OCI-LY3 (cell line): ENCODE measurements around the gene TCTN2.

ENCODE experiments used
- H2AFZ ChIP-seq: fragments of 200-600, 300-600 bp; shearing (Covaris generic); 2 replicates; pipeline ENCODE4 v1.6.0; 2014; ENCODE audit warnings: antibody characterized with exemption, low read depth, low read length
- H3K27ac ChIP-seq: fragments of 200-600, 300-600 bp; sonication (generic); 2 replicates; pipeline ENCODE4 v1.5.1; 2014; ENCODE audit warnings: mild to moderate bottlenecking, low read length, moderate library complexity, mixed read lengths
- H3K27me3 ChIP-seq: fragments of 200-600, 300-600 bp; sonication (generic); 2 replicates; pipeline ENCODE4 v1.6.1; 2014; ENCODE audit warnings: low read depth, low read length, mixed read lengths
- H3K36me3 ChIP-seq: fragments of 200-600, 300-600 bp; sonication (generic); replicated peaks from 2 replicates; pipeline ENCODE3; 2014; ENCODE audit warnings: low read depth, low read length, mixed read lengths
- H3K4me1 ChIP-seq: fragments of 300-600, 200-600 bp; sonication (generic); 2 replicates; pipeline ENCODE4 v1.6.1; 2014; ENCODE audit warnings: low read length, mixed read lengths
- H3K4me2 ChIP-seq: fragments of 200-600, 300-600 bp; sonication (generic); 2 replicates; pipeline ENCODE4 v1.6.1; 2014; ENCODE audit warnings: low read length, mixed read lengths
- H3K4me3 ChIP-seq: fragments of 300-600, 200-600 bp; sonication (generic); 2 replicates; pipeline ENCODE4 v1.5.1; 2014; ENCODE audit warnings: antibody characterized with exemption, mild to moderate bottlenecking, low read length, moderate library complexity
- H3K79me2 ChIP-seq: fragments of 300-600, 200-600 bp; shearing (Covaris generic); 2 replicates; pipeline ENCODE4 v1.6.1; 2014; ENCODE audit warnings: mild to moderate bottlenecking, low read length, mixed read lengths
- H3K9ac ChIP-seq: fragments of 300-600, 200-600 bp; shearing (Covaris generic); 2 replicates; pipeline ENCODE4 v1.6.0; 2014; ENCODE audit warnings: mild to moderate bottlenecking, low read length, moderate library complexity
- H3K9me3 ChIP-seq: fragments of 200-600, 300-600 bp; shearing (Covaris generic); 2 replicates; pipeline ENCODE4 v1.6.1; 2014; ENCODE audit warnings: low read length, mixed read lengths; ENCODE audit not compliant: insufficient read depth
- H4K20me1 ChIP-seq: fragments of 200-600, 300-600 bp; sonication (generic); 2 replicates; pipeline ENCODE4 v1.6.1; 2016; ENCODE audit warnings: low read length, mixed read lengths; ENCODE audit not compliant: insufficient read depth
- EZH2phosphoT487 ChIP-seq: fragments of 200-600 bp; shearing (Covaris generic); IDR thresholded peaks from 2 replicates; pipeline ENCODE4 v1.6.1; 2018; ENCODE audit warnings: antibody characterized with exemption, mixed run types, low read depth
- TF ChIP-seq, protein P1 (sequence below): fragments of 200-600, 300-600 bp; sonication (generic); IDR thresholded peaks from 2 replicates; pipeline ENCODE4 v1.5.1; 2014; ENCODE audit warnings: antibody characterized with exemption, low read length, low read depth

TCTN2 gene

DNA sequence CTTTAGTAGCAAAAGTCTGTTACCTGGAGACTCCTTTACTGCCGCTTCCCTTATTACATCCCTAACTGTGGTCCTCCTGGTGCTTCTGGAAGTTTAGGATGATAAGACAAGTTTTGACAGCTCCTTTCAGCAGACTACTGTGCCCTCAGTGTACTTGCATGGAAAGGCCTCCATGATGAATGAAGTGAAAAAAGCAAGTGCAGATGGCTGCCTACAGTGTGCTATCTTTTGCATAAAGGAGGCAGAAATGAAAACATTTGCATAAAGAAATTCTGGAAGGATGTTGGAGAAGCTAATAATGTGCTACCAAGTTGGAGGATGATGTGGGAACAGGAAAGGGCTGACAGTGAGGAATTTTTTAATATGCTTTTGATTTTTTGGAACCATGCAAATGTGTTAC, 4.5 kb downstream of the TCTN2 start:
- Histone ChIP-seq H3K4me2 (no peak overlapping the region), H3K9me3 (no peaks in the 10 kb centered on the region), H3K27ac (no peak overlapping the region), H3K4me1 (peaks cover 8% of the 10 kb centered on the region; the same call in 1 of the 2 replicates), H4K20me1 (no peaks in the 10 kb centered on the region), H3K27me3 (no peaks in the 10 kb centered on the region), H3K9ac (no peak overlapping the region), H3K4me3 (no peak overlapping the region), H3K79me2 (no peaks in the 10 kb centered on the region), H2AFZ (no peak overlapping the region), H3K36me3 (no peaks in the 10 kb centered on the region)
- no peak for TF ChIP-seq EZH2phosphoT487
- TF ChIP-seq, protein P1, sequence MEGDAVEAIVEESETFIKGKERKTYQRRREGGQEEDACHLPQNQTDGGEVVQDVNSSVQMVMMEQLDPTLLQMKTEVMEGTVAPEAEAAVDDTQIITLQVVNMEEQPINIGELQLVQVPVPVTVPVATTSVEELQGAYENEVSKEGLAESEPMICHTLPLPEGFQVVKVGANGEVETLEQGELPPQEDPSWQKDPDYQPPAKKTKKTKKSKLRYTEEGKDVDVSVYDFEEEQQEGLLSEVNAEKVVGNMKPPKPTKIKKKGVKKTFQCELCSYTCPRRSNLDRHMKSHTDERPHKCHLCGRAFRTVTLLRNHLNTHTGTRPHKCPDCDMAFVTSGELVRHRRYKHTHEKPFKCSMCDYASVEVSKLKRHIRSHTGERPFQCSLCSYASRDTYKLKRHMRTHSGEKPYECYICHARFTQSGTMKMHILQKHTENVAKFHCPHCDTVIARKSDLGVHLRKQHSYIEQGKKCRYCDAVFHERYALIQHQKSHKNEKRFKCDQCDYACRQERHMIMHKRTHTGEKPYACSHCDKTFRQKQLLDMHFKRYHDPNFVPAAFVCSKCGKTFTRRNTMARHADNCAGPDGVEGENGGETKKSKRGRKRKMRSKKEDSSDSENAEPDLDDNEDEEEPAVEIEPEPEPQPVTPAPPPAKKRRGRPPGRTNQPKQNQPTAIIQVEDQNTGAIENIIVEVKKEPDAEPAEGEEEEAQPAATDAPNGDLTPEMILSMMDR, result no peak

DNA sequence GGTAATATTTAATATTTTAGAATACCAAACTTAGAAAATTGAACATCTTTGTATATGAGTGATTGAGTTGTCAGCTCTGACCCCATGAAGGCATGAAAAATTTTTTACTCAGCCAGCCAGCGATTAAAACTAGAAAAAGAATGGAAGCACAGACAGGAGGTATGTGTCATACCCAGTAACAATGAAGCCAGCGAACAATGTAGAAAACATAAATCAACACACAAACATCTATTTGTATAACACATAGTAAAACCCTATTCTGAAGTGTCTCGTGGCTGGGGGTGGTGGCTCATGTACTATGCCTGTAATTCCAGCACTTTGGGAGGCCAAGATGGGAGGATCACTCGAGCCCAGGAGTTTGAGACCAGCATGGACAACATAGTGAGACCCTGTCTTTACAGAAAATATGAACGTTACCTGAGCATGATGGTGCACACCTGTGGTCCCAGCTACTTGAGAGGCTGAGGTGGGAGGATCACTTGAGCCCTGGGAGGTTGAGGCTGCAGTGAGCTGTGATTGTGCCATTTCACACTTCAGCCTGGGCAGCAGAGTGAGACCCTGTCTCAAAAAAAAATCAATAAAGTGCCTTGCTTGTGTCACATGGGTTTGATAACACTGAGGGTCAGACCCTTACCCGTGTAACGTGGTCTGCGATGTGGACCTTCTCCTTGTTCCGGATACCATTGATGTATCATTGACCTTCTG, 5.9 kb downstream of the TCTN2 start:
- Histone ChIP-seq H4K20me1 (peaks cover 3% of the 10 kb centered on the region; the same call in 1 of the 2 replicates), H3K9ac (no peak overlapping the region), H3K4me3 (no peak overlapping the region), H3K79me2 (no peaks in the 10 kb centered on the region), H3K4me1 (peaks cover 9% of the 10 kb centered on the region), H3K9me3 (no peaks in the 10 kb centered on the region), H3K27ac (no peak overlapping the region), H3K36me3 (no peaks in the 10 kb centered on the region), H3K27me3 (no peaks in the 10 kb centered on the region), H3K4me2 (no peak overlapping the region), H2AFZ (no peak overlapping the region)
- no peak for TF ChIP-seq EZH2phosphoT487
- TF ChIP-seq, protein P1, result no peak

DNA sequence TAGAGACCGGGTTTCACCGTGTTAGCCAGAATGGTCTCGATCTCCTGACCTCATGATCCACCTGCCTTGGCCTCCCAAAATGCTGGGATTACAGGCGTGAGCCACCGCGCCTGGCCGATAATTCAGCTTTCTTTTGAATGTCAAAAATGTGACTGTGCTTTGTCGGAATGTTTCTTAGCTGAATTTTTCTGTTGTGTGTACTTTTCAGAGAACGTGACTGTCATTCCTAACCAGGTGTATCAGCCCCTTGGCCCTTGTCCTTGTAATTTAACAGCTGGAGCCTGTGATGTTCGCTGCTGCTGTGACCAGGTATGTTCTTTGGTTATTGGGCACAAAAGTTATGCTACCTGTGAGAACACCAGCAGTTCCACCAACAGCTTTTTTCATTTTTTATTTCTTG, 8.1 kb downstream of the TCTN2 start:
- Histone ChIP-seq H3K4me2 (no peak overlapping the region), H2AFZ (no peak overlapping the region), H3K36me3 (no peaks in the 10 kb centered on the region), H3K27me3 (no peaks in the 10 kb centered on the region), H3K9me3 (no peaks in the 10 kb centered on the region), H3K4me3 (no peak overlapping the region), H3K4me1 (peaks cover 21% of the 10 kb centered on the region), H3K79me2 (no peaks in the 10 kb centered on the region), H3K9ac (no peak overlapping the region), H3K27ac (no peak overlapping the region), H4K20me1 (peaks cover 3% of the 10 kb centered on the region; the same call in 1 of the 2 replicates)
- TF ChIP-seq EZH2phosphoT487, result no peak
- TF ChIP-seq, protein P1, result no peak

DNA sequence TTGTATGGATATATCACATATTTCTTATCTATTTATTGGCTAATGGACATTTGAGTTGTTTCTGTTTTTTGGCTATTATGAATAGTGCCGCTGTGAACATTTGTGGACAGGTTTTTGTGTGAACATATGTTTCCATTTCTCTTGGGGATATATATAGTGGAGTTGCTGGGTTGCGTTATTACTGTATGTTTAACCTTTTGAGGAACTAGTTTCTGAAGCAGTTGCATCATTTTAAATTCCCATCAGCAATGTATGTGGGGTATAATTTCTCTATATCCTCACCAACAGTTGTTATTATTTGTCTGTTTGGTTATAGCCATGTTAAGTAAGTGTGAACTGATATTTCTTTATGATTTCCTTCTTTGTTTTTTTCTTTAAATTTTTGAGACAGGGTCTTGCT, 10.7 kb downstream of the TCTN2 start:
- Histone ChIP-seq H3K9ac (no peak overlapping the region), H3K4me2 (peak overlapping the region; percentile 60), H3K27ac (no peak overlapping the region), H3K79me2 (no peaks in the 10 kb centered on the region), H4K20me1 (peaks cover 3% of the 10 kb centered on the region; the same call in 1 of the 2 replicates), H2AFZ (no peak overlapping the region), H3K27me3 (no peaks in the 10 kb centered on the region), H3K9me3 (no peaks in the 10 kb centered on the region), H3K4me1 (peaks cover 23% of the 10 kb centered on the region), H3K36me3 (no peaks in the 10 kb centered on the region), H3K4me3 (peak overlapping the region; percentile 29)
- TF ChIP-seq, protein P1, result no peak
- TF ChIP-seq EZH2phosphoT487, result no peak
